Keratinocyte (primary cell): ENCODE measurements around the gene PEX11G. TPM values are rescaled to one million over a fixed set of nuclear protein-coding genes. Genes with fewer than 3 reads are reported as not detected.

Experiments used
- DNase-seq: peaks from one replicate; pipeline ENCODE4 v3.0.0-alpha.2; 2011; ENCODE audit warnings: low read depth, missing footprints, low spot score
- FAIRE-seq: peaks from 2 replicates; lab custom pipeline; 2011; peaks lifted over from hg19 to GRCh38; lab: Jason Lieb, UNC
- H2AFZ ChIP-seq: 2 replicates; pipeline ENCODE4 v1.6.0; 2012; ENCODE audit warnings: low read length, control low read depth, inconsistent platforms; ENCODE audit not compliant: control insufficient read depth
- H3K27ac ChIP-seq: 2 replicates; pipeline ENCODE4 v1.5.1; 2011; ENCODE audit warnings: low read length; ENCODE audit not compliant: control insufficient read depth, insufficient read depth
- H3K27me3 ChIP-seq: 3 replicates; pipeline ENCODE4 v1.6.0; 2011; ENCODE audit warnings: low read length; ENCODE audit not compliant: control insufficient read depth, insufficient read depth; ENCODE audit errors: extremely low read depth
- H3K36me3 ChIP-seq, 2 experiments: 2 replicates in 1 of 2; 3 replicates in 1 of 2; pipeline ENCODE4 v1.5.1; 2011; ENCODE audit warnings: low read length in 2 of 2, mild to moderate bottlenecking in 1 of 2; ENCODE audit not compliant: control insufficient read depth in 2 of 2, insufficient read depth in 2 of 2; ENCODE audit errors: extremely low read depth in 1 of 2
- H3K4me1 ChIP-seq: 3 replicates; pipeline ENCODE4 v1.5.1; 2011; ENCODE audit warnings: low read length; ENCODE audit not compliant: control insufficient read depth, insufficient read depth; ENCODE audit errors: extremely low read depth
- H3K4me2 ChIP-seq: 3 replicates; pipeline ENCODE4 v1.6.0; 2011; ENCODE audit warnings: low read depth, low read length; ENCODE audit not compliant: control insufficient read depth, insufficient read depth; ENCODE audit errors: extremely low read depth
- H3K4me3 ChIP-seq, 3 experiments: fragments of 200-600 bp in 1 of 3; sonication (generic) in 1 of 3; 2 replicates in 2 of 3; 3 replicates in 1 of 3; pipeline ENCODE4 v1.5.1; 2011 to 2016; ENCODE audit warnings: low read length in 3 of 3, mild to moderate bottlenecking in 3 of 3, control low read depth in 2 of 3, inconsistent platforms in 1 of 3, low read depth in 1 of 3, mixed read lengths in 1 of 3, mixed run types in 1 of 3, moderate library complexity in 1 of 3; ENCODE audit not compliant: control insufficient read depth in 2 of 3, insufficient read depth in 2 of 3; ENCODE audit errors: extremely low read depth in 1 of 3
- H3K79me2 ChIP-seq: 2 replicates; pipeline ENCODE4 v1.6.0; 2012; ENCODE audit warnings: low read length; ENCODE audit not compliant: control insufficient read depth, insufficient read depth
- H3K9ac ChIP-seq: 3 replicates; pipeline ENCODE4 v1.6.0; 2011; ENCODE audit warnings: low read length; ENCODE audit not compliant: control insufficient read depth, insufficient read depth; ENCODE audit errors: extremely low read depth
- H3K9me1 ChIP-seq: 3 replicates; pipeline ENCODE4 v1.6.0; 2011; ENCODE audit warnings: low read length; ENCODE audit not compliant: control insufficient read depth, insufficient read depth; ENCODE audit errors: extremely low read depth
- H3K9me3 ChIP-seq: 2 replicates; pipeline ENCODE4 v1.5.1; 2012; ENCODE audit warnings: low read depth, low read length; ENCODE audit not compliant: control insufficient read depth
- H4K20me1 ChIP-seq: 3 replicates; pipeline ENCODE4 v1.6.0; 2011; ENCODE audit warnings: low read length; ENCODE audit not compliant: control insufficient read depth, insufficient read depth; ENCODE audit errors: extremely low read depth
- CTCF ChIP-seq, 3 experiments: IDR thresholded peaks in 1 of 3; conservative IDR thresholded peaks in 1 of 3; optimal IDR thresholded peaks in 1 of 3; 2 replicates in 2 of 3; 3 replicates in 1 of 3; pipeline versions ENCODE3 to v1.5.1; 2011; ENCODE audit warnings: low read length in 3 of 3, mild to moderate bottlenecking in 3 of 3, moderate library complexity in 2 of 3, control low read depth in 1 of 3, inconsistent platforms in 1 of 3; ENCODE audit not compliant: insufficient read depth in 2 of 3; ENCODE audit errors: extremely low read depth in 1 of 3
- EZH2 ChIP-seq: IDR thresholded peaks from one replicate; pipeline ENCODE4 v1.6.1; 2012; ENCODE audit warnings: inconsistent platforms, mild to moderate bottlenecking, low read length, moderate library complexity
- dilution Hi-C: fragments of 300-500 bp; cut with MboI; formaldehyde crosslinking; loops from one replicate; pipeline ENCODE4 v1.7.0; 2020; ENCODE audit warnings: low sequenced_read_pairs; ENCODE audit not compliant: extremely low pct_ligation_motif_present
- polyA plus RNA-seq, 5 experiments: library from polyadenylated mRNA; depleted of rRNA in 3 of 5; stranded (reverse) in 3 of 5; stranded (forward) in 1 of 5; unstranded in 1 of 5; fragments of >200 nt; gene quantifications; 1 replicate in 1 of 5; 2 replicates in 3 of 5; 3 replicates in 1 of 5; pipeline versions ENCODE4 v1.2.1 to v1.2.3, GENCODE V29; 2011 to 2012; ENCODE audit warnings: missing spikeins in 2 of 5, low read depth in 1 of 5, low replicate concordance in 1 of 5

Gene PEX11G
- polyA plus RNA-seq, 1 donor (not counting 4 experiments of a cell fraction or from before 2014, with no cell fraction given), result 1.1 TPM

GRCh38 chr19:7507884-7508283, 19.0 kb upstream of the PEX11G start:
- H3K9ac ChIP-seq, result no peak overlapping the region
- no peaks in the 10 kb centered on the region for H3K79me2 ChIP-seq
- H4K20me1 ChIP-seq, result no peaks in the 10 kb centered on the region
- peaks cover 8% of the 10 kb centered on the region for H3K4me1 ChIP-seq
- no peak for TF ChIP-seq CTCF (optimal IDR thresholded peaks at IDR 0.05 in 1 of 3, IDR thresholded peaks at IDR 0.05 in 1 of 3, conservative IDR thresholded peaks at IDR 0.05 in 1 of 3; ENCODE audit: extremely low read depth in 1 of 3, insufficient read depth in 2 of 3, low read length in 3 of 3)
- TF ChIP-seq EZH2, result no peak
- H3K4me3 ChIP-seq, result no peak overlapping the region
- no peaks in the 10 kb centered on the region for H3K27me3 ChIP-seq
- no peak overlapping the region for H3K4me2 ChIP-seq
- no peak for FAIRE-seq
- dilution Hi-C loops, result no loop called here
- H3K9me3 ChIP-seq, result no peaks in the 10 kb centered on the region
- no peak for DNase-seq
- H3K36me3 ChIP-seq, result no peaks in the 10 kb centered on the region
- H2AFZ ChIP-seq, result no peak overlapping the region
- no peak overlapping the region for H3K27ac ChIP-seq
- H3K9me1 ChIP-seq, result no peaks in the 10 kb centered on the region

- no peaks in the 10 kb centered on the region for H3K9me3 ChIP-seq
- H3K79me2 ChIP-seq, result no peaks in the 10 kb centered on the region
- FAIRE-seq (no peak), DNase-seq (no peak)
- no peaks in the 10 kb centered on the region for H3K4me1 ChIP-seq
- no peaks in the 10 kb centered on the region for H3K27me3 ChIP-seq
- no peaks in the 10 kb centered on the region for H3K9me1 ChIP-seq
- dilution Hi-C loops, result no loop called here
- no peaks in the 10 kb centered on the region for H3K36me3 ChIP-seq
- no peak overlapping the region for H3K4me2 ChIP-seq
- no peak overlapping the region for H3K9ac ChIP-seq
- TF ChIP-seq CTCF (optimal IDR thresholded peaks at IDR 0.05 in 1 of 3, IDR thresholded peaks at IDR 0.05 in 1 of 3, conservative IDR thresholded peaks at IDR 0.05 in 1 of 3; ENCODE audit: extremely low read depth in 1 of 3, insufficient read depth in 2 of 3, low read length in 3 of 3), result no peak
- TF ChIP-seq EZH2, result no peak
- no peak overlapping the region for H3K4me3 ChIP-seq
- H4K20me1 ChIP-seq, result no peaks in the 10 kb centered on the region
- H3K27ac ChIP-seq, result no peak overlapping the region
- H2AFZ ChIP-seq, result peak overlapping the region; percentile 60
Observed at GRCh38 chr19:7506385-7507328, 17.8 kb upstream of the PEX11G start.
